GM12865 (cell line): ENCODE data around the gene TEX29.

ENCODE experiments used
- DNase-seq: peaks from one replicate; pipeline ENCODE4 v3.0.0; 2010; ENCODE audit warnings: low read depth
- H3K4me3 ChIP-seq: 2 replicates; pipeline ENCODE4 v1.5.1; 2011; ENCODE audit warnings: mild to moderate bottlenecking, low read depth, low read length, control low read depth
- CTCF ChIP-seq: IDR thresholded peaks from 2 replicates; pipeline ENCODE4 v1.5.1; 2011; ENCODE audit warnings: low read length, control low read depth, low read depth, inconsistent platforms; ENCODE audit not compliant: insufficient read depth; ENCODE audit errors: missing control alignments

Gene TEX29

GRCh38 chr13:111314852-111315251 lies 5.6 kb upstream of the TEX29 start:
- no peak overlapping the region for H3K4me3 ChIP-seq
- TF ChIP-seq CTCF: no peak
- DNase-seq: no peak

GRCh38 chr13:111315347-111315995 lies 5.0 kb upstream of the TEX29 start:
- H3K4me3 ChIP-seq: no peak overlapping the region
- TF ChIP-seq CTCF: no peak
- DNase-seq: no peak

DNA sequence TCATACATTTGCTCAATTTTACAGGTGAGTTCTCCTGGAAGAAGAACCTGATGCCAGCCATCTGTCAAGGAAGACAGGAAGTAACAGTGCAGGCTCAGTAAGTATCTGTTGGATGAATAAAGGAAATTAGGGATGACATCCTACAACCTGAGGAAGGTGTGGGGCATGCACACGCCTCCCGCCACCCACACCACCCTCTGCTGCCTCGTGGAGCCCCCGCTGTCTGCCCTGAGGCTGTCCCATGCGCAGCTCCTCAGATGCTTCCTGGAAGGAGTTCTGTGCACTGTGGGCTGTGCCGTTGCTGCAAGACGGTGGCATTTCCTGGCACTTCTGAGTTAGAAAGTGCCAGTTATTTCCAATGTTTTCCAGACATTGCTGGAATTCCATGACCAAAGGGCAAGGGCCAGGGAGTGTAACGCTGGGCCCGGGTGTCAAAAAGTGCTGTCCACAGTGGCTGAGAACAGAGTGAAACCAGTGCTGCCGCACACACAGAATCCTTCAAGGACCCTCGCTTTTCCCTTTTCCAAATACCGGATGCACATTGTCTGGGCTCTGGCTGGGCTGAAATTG lies 4.2 kb upstream of the TEX29 start:
- no peak for DNase-seq
- H3K4me3 ChIP-seq: no peak overlapping the region

GRCh38 chr13:111317042-111317550 lies 3.3 kb upstream of the TEX29 start:
- DNase-seq: no peak
- H3K4me3 ChIP-seq: no peak overlapping the region
- no peak for TF ChIP-seq CTCF

More for the DNA sequence above, 4.2 kb upstream of the TEX29 start:
- TF ChIP-seq CTCF: no peak

GRCh38 chr13:111317571-111318345 lies 2.7 kb upstream of the TEX29 start:
- no peak for TF ChIP-seq CTCF
- H3K4me3 ChIP-seq: no peak overlapping the region
- no peak for DNase-seq

DNA sequence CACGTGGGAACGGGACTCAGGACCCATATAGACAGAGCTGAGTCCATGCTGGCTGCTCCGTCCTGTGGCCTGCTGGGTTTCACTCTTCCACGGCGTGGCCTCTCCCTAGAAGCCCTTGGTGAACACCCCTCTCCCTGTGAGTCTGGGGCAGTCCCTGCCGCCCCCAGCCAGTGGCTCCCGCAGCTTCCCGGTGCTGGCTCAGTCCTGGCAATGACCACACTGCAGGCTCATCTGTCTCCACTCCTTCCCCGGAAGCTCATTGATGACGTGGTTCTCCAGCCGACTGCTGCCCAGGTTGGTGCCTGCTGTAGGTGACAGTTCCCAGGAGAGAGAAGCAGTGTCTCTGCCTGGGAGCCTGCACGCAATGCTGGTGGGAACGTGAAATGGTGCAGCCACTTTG lies 2.1 kb upstream of the TEX29 start:
- H3K4me3 ChIP-seq: no peak overlapping the region
- DNase-seq: no peak
- TF ChIP-seq CTCF: no peak

DNA sequence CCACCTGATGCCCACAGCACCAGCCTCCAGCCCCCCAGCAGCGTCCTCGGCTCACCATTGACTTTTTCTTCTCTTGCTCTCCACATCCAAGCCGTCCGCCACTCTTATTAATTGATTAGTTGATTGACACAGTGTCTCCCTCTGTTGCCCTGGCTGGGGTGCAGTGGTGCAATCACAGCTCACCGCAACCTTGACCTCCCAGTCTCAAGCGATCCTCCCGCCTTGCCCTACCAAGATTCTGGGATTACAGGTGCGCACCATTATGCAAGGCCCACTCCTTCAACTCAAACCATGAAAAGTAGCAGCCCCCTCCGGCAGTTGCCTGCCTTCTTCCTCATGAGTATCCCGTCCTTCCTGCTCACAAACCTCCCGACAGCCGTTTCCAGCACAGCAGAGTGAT lies 921 bp upstream of the TEX29 start:
- DNase-seq: no peak
- H3K4me3 ChIP-seq: no peak overlapping the region
- no peak for TF ChIP-seq CTCF
